ENCODE measurements around the gene SIK2. TPM values are rescaled to one million over a fixed set of nuclear protein-coding genes. Genes with fewer than 3 reads are reported as not detected.
"Not testable (repeated sequence)": the region's sequence is repeated elsewhere in the genome, so short reads cannot be mapped to it uniquely, and the experiment has no call there.

SIK2 gene
- polyA plus RNA-seq, 12 donors: 20.2 to 29.0 (median 24.2) TPM; not detected in 1

GRCh38 chr11:111655924-111656323 lies 53.7 kb downstream of the SIK2 start:
- DNase-seq: no peak

- not testable (repeated sequence) for DNase-seq
Observed at GRCh38 chr11:111657905-111658304, 55.7 kb downstream of the SIK2 start.

GRCh38 chr11:111658493-111658892 lies 56.2 kb downstream of the SIK2 start:
- not testable (repeated sequence) for DNase-seq

GRCh38 chr11:111659201-111660115 lies 57.2 kb downstream of the SIK2 start:
- no peak for DNase-seq

GRCh38 chr11:111660822-111661221 lies 58.6 kb downstream of the SIK2 start:
- DNase-seq: no peak

- DNase-seq: peak; percentile 8
Observed at GRCh38 chr11:111663820-111664219, 61.6 kb downstream of the SIK2 start.

GRCh38 chr11:111665777-111666176 lies 63.5 kb downstream of the SIK2 start:
- peak; percentile 70 for DNase-seq

- no peak for DNase-seq
Observed at GRCh38 chr11:111668980-111669379, 66.7 kb downstream of the SIK2 start.

- no peak for DNase-seq
Observed at GRCh38 chr11:111671383-111671782, 69.1 kb downstream of the SIK2 start.

GRCh38 chr11:111672949-111673348 lies 70.7 kb downstream of the SIK2 start:
- no peak for DNase-seq

- DNase-seq: no peak
Observed at GRCh38 chr11:111674941-111675340, 72.7 kb downstream of the SIK2 start.

- no peak for DNase-seq
Observed at GRCh38 chr11:111675891-111676290, 73.6 kb downstream of the SIK2 start.

GRCh38 chr11:111676878-111677585 lies 74.8 kb downstream of the SIK2 start:
- DNase-seq: no peak

GRCh38 chr11:111680486-111681175 lies 78.4 kb downstream of the SIK2 start:
- no peak for DNase-seq

- DNase-seq: no peak
Observed at GRCh38 chr11:111683806-111684205, 81.6 kb downstream of the SIK2 start.

GRCh38 chr11:111684251-111684650 lies 82.0 kb downstream of the SIK2 start:
- DNase-seq: no peak

GRCh38 chr11:111688013-111688412 lies 85.8 kb downstream of the SIK2 start:
- no peak for DNase-seq

- DNase-seq: no peak
Observed at GRCh38 chr11:111691176-111691575, 88.9 kb downstream of the SIK2 start.

GRCh38 chr11:111691741-111692140 lies 89.5 kb downstream of the SIK2 start:
- no peak for DNase-seq

GRCh38 chr11:111693224-111693937 lies 91.1 kb downstream of the SIK2 start:
- DNase-seq: no peak

- DNase-seq: no peak
Observed at GRCh38 chr11:111694851-111695250, 92.6 kb downstream of the SIK2 start.

- DNase-seq: no peak
Observed at GRCh38 chr11:111696556-111696955, 94.3 kb downstream of the SIK2 start.

All from muscle of arm (tissue), 12 donors.